Natural killer cell (primary cell): Measurements from ENCODE around the gene SRRD. TPM values are rescaled to one million over a fixed set of nuclear protein-coding genes. Genes with fewer than 3 reads are reported as not detected.

Source experiments
- ATAC-seq, 3 donors: fragments of 150-1000 bp in 2 of 3; fragments of 200-7000 bp in 1 of 3; cut with Tn5 transposase; 1 replicate in 1 of 3; 2 replicates in 2 of 3; pipeline ENCODE4 v1.10.0; 2021; ENCODE audit warnings: mild to moderate bottlenecking in 2 of 3, moderate library complexity in 2 of 3
- DNase-seq, 2 donors: peaks; one replicate each; pipeline versions ENCODE4 v3.0.0 to v3.0.0-alpha.2; 2013 to 2021; ENCODE audit warnings: mixed read lengths in 1 of 2
- H3K27ac ChIP-seq: one replicate; pipeline ENCODE4 v1.5.1; 2013; ENCODE audit warnings: mild to moderate bottlenecking, low read length
- H3K27me3 ChIP-seq: one replicate; pipeline ENCODE4 v1.6.1; 2013; ENCODE audit warnings: low read length; ENCODE audit not compliant: control insufficient read depth, insufficient read depth
- H3K36me3 ChIP-seq: one replicate; pipeline ENCODE4 v1.6.1; 2013; ENCODE audit warnings: low read length; ENCODE audit not compliant: control insufficient read depth, insufficient read depth
- H3K4me1 ChIP-seq: one replicate; pipeline ENCODE4 v1.6.1; 2013; ENCODE audit warnings: low read length; ENCODE audit not compliant: control insufficient read depth, insufficient read depth
- H3K4me3 ChIP-seq: one replicate; pipeline ENCODE4 v1.5.1; 2013; ENCODE audit warnings: low read length
- H3K9me3 ChIP-seq: one replicate; pipeline ENCODE4 v1.6.1; 2013; ENCODE audit warnings: low read length; ENCODE audit not compliant: control insufficient read depth, insufficient read depth
- H3K27ac Mint-ChIP-seq, 2 donors: one replicate each; pipeline ENCODE4 v1.8.0; 2022; ENCODE audit warnings: mild to moderate bottlenecking in 2 of 2, mixed read lengths in 2 of 2, moderate library complexity in 1 of 2
- H3K27me3 Mint-ChIP-seq, 2 donors: one replicate each; pipeline ENCODE4 v1.8.0; 2022; ENCODE audit warnings: low read depth in 2 of 2, mixed read lengths in 2 of 2
- H3K36me3 Mint-ChIP-seq: one replicate; pipeline ENCODE4 v1.8.0; 2022; ENCODE audit warnings: mixed read lengths
- H3K4me1 Mint-ChIP-seq, 2 donors: one replicate each; pipeline ENCODE4 v1.8.0; 2022; ENCODE audit warnings: mixed read lengths in 2 of 2
- H3K4me3 Mint-ChIP-seq: one replicate; pipeline ENCODE4 v1.8.0; 2022; ENCODE audit warnings: mild to moderate bottlenecking, moderate library complexity, mixed read lengths
- H3K9me3 Mint-ChIP-seq, 2 donors: one replicate each; pipeline ENCODE4 v1.8.0; 2022; ENCODE audit warnings: mixed read lengths in 2 of 2
- WGBS: methylation state at CpG from one replicate; pipeline ENCODE4 v1.1.7; 2013; ENCODE audit warnings: missing lambda C conversion rate; ENCODE audit not compliant: insufficient coverage; 5-methylcytosine and 5-hydroxymethylcytosine counted together
- intact Hi-C: fragments of 100-400 bp; cut with micrococcal nuclease; formaldehyde crosslinking; loops from one replicate; pipeline ENCODE4 v1.14.2; 2022
- total RNA-seq, 4 donors: library from RNA; stranded (reverse); fragments of 120-200 nt in 1 of 4; gene quantifications; one replicate each; pipeline versions ENCODE4 v1.2.3 to v1.2.4, GENCODE V29; 2013 to 2022
- TF ChIP-seq, protein P1 (sequence below): fragments of 200-600 bp; IDR thresholded peaks from one replicate; pipeline ENCODE4 v1.8.0; 2022; ENCODE audit warnings: antibody characterized with exemption

Gene SRRD
- total RNA-seq, 3 donors from 2014 or later (not counting 1 experiment from before 2014, with no cell fraction given), result 18.8 to 21.5 (median 21.4) TPM

DNA sequence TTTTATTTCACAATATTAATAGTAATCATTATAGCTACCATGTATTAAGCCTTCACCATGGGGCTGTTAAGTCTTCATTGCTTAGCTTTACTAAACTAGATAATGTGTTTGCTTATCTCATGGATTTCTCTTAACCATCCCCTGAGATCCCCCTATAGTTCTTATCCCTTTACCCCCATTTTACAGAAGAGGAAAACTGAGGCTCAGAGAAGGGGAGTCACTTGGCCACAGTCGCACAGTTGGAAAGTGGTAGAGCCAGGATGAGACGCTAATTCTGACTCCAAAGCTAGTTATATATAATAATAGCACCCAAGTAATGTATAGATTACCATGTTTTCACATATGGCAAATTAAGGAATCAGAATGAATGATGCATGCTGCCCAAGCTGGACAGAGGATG lies 38.3 kb downstream of the SRRD start:
- no peaks in the 10 kb centered on the region for H3K9me3 Mint-ChIP-seq
- H3K9me3 ChIP-seq, result peaks cover 2% of the 10 kb centered on the region
- H3K27ac Mint-ChIP-seq, result peak overlapping the region in 1 of 2 donors; percentile 52
- no peak for ATAC-seq
- intact Hi-C loops, result no loop called here
- H3K27ac ChIP-seq, result no peak overlapping the region
- no peaks in the 10 kb centered on the region for H3K27me3 ChIP-seq
- H3K4me1 Mint-ChIP-seq, result no peaks in the 10 kb centered on the region
- H3K36me3 Mint-ChIP-seq, result peaks cover 13% of the 10 kb centered on the region
- H3K4me1 ChIP-seq, result no peaks in the 10 kb centered on the region
- no peaks in the 10 kb centered on the region for H3K27me3 Mint-ChIP-seq
- TF ChIP-seq, protein P1, sequence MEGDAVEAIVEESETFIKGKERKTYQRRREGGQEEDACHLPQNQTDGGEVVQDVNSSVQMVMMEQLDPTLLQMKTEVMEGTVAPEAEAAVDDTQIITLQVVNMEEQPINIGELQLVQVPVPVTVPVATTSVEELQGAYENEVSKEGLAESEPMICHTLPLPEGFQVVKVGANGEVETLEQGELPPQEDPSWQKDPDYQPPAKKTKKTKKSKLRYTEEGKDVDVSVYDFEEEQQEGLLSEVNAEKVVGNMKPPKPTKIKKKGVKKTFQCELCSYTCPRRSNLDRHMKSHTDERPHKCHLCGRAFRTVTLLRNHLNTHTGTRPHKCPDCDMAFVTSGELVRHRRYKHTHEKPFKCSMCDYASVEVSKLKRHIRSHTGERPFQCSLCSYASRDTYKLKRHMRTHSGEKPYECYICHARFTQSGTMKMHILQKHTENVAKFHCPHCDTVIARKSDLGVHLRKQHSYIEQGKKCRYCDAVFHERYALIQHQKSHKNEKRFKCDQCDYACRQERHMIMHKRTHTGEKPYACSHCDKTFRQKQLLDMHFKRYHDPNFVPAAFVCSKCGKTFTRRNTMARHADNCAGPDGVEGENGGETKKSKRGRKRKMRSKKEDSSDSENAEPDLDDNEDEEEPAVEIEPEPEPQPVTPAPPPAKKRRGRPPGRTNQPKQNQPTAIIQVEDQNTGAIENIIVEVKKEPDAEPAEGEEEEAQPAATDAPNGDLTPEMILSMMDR, result no peak
- H3K4me3 Mint-ChIP-seq, result no peak overlapping the region
- H3K36me3 ChIP-seq, result peaks cover 44% of the 10 kb centered on the region
- no peak overlapping the region for H3K4me3 ChIP-seq
- DNase-seq, result no peak
- no CpG with 5 or more reads among the region's 2 CpGs for WGBS

DNA sequence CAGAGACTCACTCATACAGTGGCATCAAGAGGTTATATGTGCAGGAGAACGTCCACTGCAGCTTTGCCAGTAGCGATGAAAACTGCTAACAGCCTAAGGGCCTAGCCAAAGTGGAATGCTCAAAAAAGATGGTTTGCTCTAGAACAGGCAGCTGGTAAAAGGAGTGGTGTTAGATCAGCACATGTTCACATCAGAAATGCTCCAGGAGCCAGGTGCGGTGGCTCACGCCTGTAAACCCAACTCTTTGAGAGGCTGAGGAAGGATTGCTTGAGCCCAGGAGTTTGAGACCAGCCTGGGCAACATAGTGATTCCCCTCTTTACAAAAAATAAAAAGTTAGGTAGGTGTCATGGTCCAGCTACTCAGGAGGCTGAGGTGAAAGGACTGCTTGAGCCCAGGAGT lies 38.9 kb downstream of the SRRD start:
- H3K4me3 ChIP-seq, result no peak overlapping the region
- ATAC-seq (no peak), DNase-seq (no peak)
- no peaks in the 10 kb centered on the region for H3K27me3 Mint-ChIP-seq
- peak overlapping the region; percentile 47 to 52 for H3K27ac Mint-ChIP-seq
- H3K36me3 Mint-ChIP-seq, result peaks cover 13% of the 10 kb centered on the region
- H3K4me1 Mint-ChIP-seq, result peaks cover 0 to under 1% of the 10 kb centered on the region in 2 donors
- WGBS, result 95% methylated on average over 4 of the region's 4 CpGs
- no peaks in the 10 kb centered on the region for H3K9me3 Mint-ChIP-seq
- H3K4me1 ChIP-seq, result no peaks in the 10 kb centered on the region
- H3K27ac ChIP-seq, result no peak overlapping the region
- intact Hi-C loops, result no loop called here
- TF ChIP-seq, protein P1, result no peak
- H3K9me3 ChIP-seq, result peaks cover 2% of the 10 kb centered on the region
- peaks cover 50% of the 10 kb centered on the region for H3K36me3 ChIP-seq
- H3K4me3 Mint-ChIP-seq, result no peak overlapping the region
- H3K27me3 ChIP-seq, result no peaks in the 10 kb centered on the region

DNA sequence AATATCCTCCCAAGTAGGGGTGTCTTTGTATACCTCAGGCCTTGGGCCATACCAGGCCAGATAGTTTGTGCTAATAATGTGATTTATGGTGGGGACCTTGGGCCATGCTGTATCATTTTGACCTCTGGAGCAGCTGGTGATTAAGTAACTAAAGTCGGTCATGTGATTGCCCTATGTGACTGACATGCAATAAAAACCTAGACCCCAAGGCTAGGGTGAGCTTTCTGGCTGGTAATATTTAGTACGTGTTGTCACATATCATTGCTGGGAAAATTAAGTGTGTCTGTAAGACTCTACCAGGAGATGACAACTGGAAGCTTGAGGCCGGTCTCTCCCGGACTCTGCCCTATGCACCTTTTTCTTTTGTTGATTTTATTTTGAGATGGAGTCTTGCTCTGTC lies 41.2 kb downstream of the SRRD start:
- H3K9me3 ChIP-seq, result peaks cover 2% of the 10 kb centered on the region
- DNase-seq (no peak), ATAC-seq (no peak)
- H3K27me3 ChIP-seq, result no peaks in the 10 kb centered on the region
- Mint-ChIP-seq H3K4me3 (no peak overlapping the region), H3K27ac (peak overlapping the region; percentile 35 to 64), H3K27me3 (no peaks in the 10 kb centered on the region), H3K4me1 (peaks cover 0 to 3% of the 10 kb centered on the region in 2 donors), H3K36me3 (peaks cover 17% of the 10 kb centered on the region), H3K9me3 (no peaks in the 10 kb centered on the region)
- H3K4me3 ChIP-seq, result no peak overlapping the region
- TF ChIP-seq, protein P1, result no peak
- no peaks in the 10 kb centered on the region for H3K4me1 ChIP-seq
- H3K36me3 ChIP-seq, result peaks cover 70% of the 10 kb centered on the region
- no peak overlapping the region for H3K27ac ChIP-seq
- intact Hi-C loops, result no loop called here
- WGBS, result 97% methylated on average over 4 of the region's 4 CpGs

DNA sequence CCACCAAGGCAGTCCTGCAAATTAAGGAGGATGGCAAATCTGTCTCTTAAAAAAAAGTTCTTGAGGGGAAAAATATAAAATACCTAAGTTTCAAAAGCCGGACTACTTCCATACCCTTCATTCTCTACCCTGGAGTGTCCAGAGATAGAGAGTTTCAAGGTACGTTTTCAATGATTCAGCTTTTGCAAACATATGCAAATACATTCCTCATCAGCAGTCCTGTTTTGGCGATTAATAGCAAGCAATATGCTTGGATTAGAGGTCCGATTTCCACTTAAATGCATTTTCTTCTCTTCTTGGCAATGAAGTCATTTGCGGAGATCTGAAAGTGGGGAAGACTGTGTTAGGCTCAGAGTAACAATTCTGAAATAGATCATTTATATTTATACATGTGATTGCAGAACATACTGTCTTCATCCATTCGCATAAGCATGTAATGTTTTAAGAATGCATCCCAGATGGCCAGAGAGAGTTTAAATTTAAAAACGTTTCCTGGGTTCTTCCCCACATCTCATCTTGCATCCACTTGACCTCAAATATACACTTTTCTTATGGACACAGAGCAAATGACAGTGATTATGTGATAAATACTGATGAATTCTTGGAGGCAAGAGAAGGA lies 42.4 kb downstream of the SRRD start:
- H3K36me3 ChIP-seq, result peaks cover 78% of the 10 kb centered on the region
- H3K27ac Mint-ChIP-seq, result peak overlapping the region; percentile 35 to 49
- no peaks in the 10 kb centered on the region for H3K9me3 Mint-ChIP-seq
- no peak for DNase-seq
- 89% methylated on average over 2 of the region's 7 CpGs for WGBS
- H3K4me1 Mint-ChIP-seq, result peaks cover 0 to 8% of the 10 kb centered on the region in 2 donors
- no peaks in the 10 kb centered on the region for H3K4me1 ChIP-seq
- no peak for ATAC-seq
- H3K27me3 ChIP-seq, result no peaks in the 10 kb centered on the region
- peaks cover 2% of the 10 kb centered on the region for H3K9me3 ChIP-seq
- peaks cover 25% of the 10 kb centered on the region for H3K36me3 Mint-ChIP-seq
- no peak overlapping the region for H3K4me3 ChIP-seq
- H3K27me3 Mint-ChIP-seq, result no peaks in the 10 kb centered on the region
- H3K4me3 Mint-ChIP-seq, result no peak overlapping the region
- TF ChIP-seq, protein P1, result no peak
- no peak overlapping the region for H3K27ac ChIP-seq
- intact Hi-C loops, result no loop called here
